GM23338 (cell line): Measurements from ENCODE around the gene BNC2. TPM values are rescaled to one million over a fixed set of nuclear protein-coding genes. Genes with fewer than 3 reads are reported as not detected.

Experiments used
- ATAC-seq: fragments of 200-7000 bp; cut with Tn5 transposase; 3 replicates; pipeline ENCODE4 v1.9.1; 2020
- DNase-seq: peaks from one replicate; pipeline ENCODE4 v3.0.0-alpha.2; 2015; ENCODE audit warnings: low spot score
- H2AFZ ChIP-seq: fragments of 200-600 bp; sonication (generic); 2 replicates; pipeline ENCODE4 v1.8.0; 2016; ENCODE audit warnings: antibody characterized with exemption, mild to moderate bottlenecking, moderate library complexity
- H3F3A ChIP-seq: fragments of 200-600 bp; sonication (generic); replicated peaks from 2 replicates; pipeline ENCODE4 v1.8.0; 2017; ENCODE audit warnings: antibody characterized with exemption, mixed run types, low read depth
- H3K27ac ChIP-seq: fragments of 200-600 bp; sonication (generic); 2 replicates; pipeline ENCODE4 v1.6.1; 2016; ENCODE audit warnings: low read depth
- H3K27me3 ChIP-seq: fragments of 200-600 bp; sonication (generic); 2 replicates; pipeline ENCODE4 v1.8.0; 2016; ENCODE audit warnings: mild to moderate bottlenecking, mixed run types, moderate library complexity; ENCODE audit not compliant: insufficient read depth
- H3K36me3 ChIP-seq: fragments of 200-600 bp; sonication (generic); 2 replicates; pipeline ENCODE4 v1.8.0; 2016; ENCODE audit warnings: mild to moderate bottlenecking; ENCODE audit not compliant: insufficient read depth
- H3K4me1 ChIP-seq: fragments of 200-600 bp; sonication (generic); 2 replicates; pipeline ENCODE4 v1.8.0; 2016; ENCODE audit warnings: mild to moderate bottlenecking, moderate library complexity; ENCODE audit not compliant: insufficient read depth
- H3K4me2 ChIP-seq: fragments of 200-600 bp; sonication (generic); 2 replicates; pipeline ENCODE4 v1.7.1; 2017; ENCODE audit warnings: mixed run types
- H3K4me3 ChIP-seq: fragments of 200-600 bp; sonication (generic); 2 replicates; pipeline ENCODE4 v1.6.1; 2016; ENCODE audit warnings: mixed run types
- H3K79me2 ChIP-seq: fragments of 200-600 bp; sonication (generic); replicated peaks from 2 replicates; pipeline ENCODE4 v1.8.0; 2017; ENCODE audit warnings: mild to moderate bottlenecking; ENCODE audit not compliant: insufficient read depth
- H3K9me2 ChIP-seq: fragments of 200-600 bp; sonication (generic); 2 replicates; pipeline ENCODE4 v1.8.0; 2017; ENCODE audit not compliant: insufficient read depth
- H4K20me1 ChIP-seq: fragments of 200-600 bp; sonication (generic); replicated peaks from 2 replicates; pipeline ENCODE4 v1.8.0; 2017; ENCODE audit warnings: mild to moderate bottlenecking; ENCODE audit not compliant: insufficient read depth
- H3K27ac Mint-ChIP-seq: 2 replicates; pipeline ENCODE4 v1.8.0; 2020; ENCODE audit warnings: inconsistent platforms, mild to moderate bottlenecking, moderate library complexity, mixed read lengths
- H3K27me3 Mint-ChIP-seq: 3 replicates; pipeline ENCODE4 v1.8.0; 2022; ENCODE audit warnings: low read depth, mild to moderate bottlenecking, moderate library complexity, mixed read lengths, inconsistent platforms; ENCODE audit not compliant: insufficient read depth, poor library complexity
- H3K36me3 Mint-ChIP-seq: 3 replicates; pipeline ENCODE4 v1.8.0; 2021; ENCODE audit warnings: low read depth, mild to moderate bottlenecking, inconsistent platforms, moderate library complexity, mixed read lengths
- H3K4me1 Mint-ChIP-seq: 3 replicates; pipeline ENCODE4 v1.8.0; 2020; ENCODE audit warnings: mild to moderate bottlenecking, inconsistent platforms, mixed read lengths
- H3K4me3 Mint-ChIP-seq: 3 replicates; pipeline ENCODE4 v1.8.0; 2021; ENCODE audit warnings: moderate library complexity, mild to moderate bottlenecking, inconsistent platforms, mixed read lengths
- H3K9me3 Mint-ChIP-seq: 3 replicates; pipeline ENCODE4 v1.8.0; 2020; ENCODE audit warnings: moderate library complexity, mild to moderate bottlenecking, inconsistent platforms, mixed read lengths
- CREB1 ChIP-seq: fragments of 250-450 bp; sonication (Bioruptor Pico); IDR thresholded peaks from 2 replicates; pipeline ENCODE4 v1.5.0; 2020; ENCODE audit warnings: low read depth, mild to moderate bottlenecking, moderate library complexity
- CTCF ChIP-seq, 2 experiments: fragments of 200-600 bp in 1 of 2; sonication (generic) in 1 of 2; conservative IDR thresholded peaks; 2 replicates each; pipeline versions ENCODE4 v1.5.1 to v1.6.1; 2016 to 2017; ENCODE audit warnings: antibody characterized with exemption in 2 of 2, low read depth in 2 of 2, mild to moderate bottlenecking in 2 of 2, moderate library complexity in 1 of 2
- EZH2 ChIP-seq: fragments of 200-600 bp; sonication (generic); IDR thresholded peaks from one replicate; pipeline ENCODE4 v1.8.0; 2017; ENCODE audit warnings: antibody characterized with exemption, mild to moderate bottlenecking, low read depth; ENCODE audit not compliant: unreplicated experiment
- EZH2phosphoT487 ChIP-seq: fragments of 200-600 bp; sonication (generic); IDR thresholded peaks from one replicate; pipeline ENCODE4 v1.8.1; 2018; ENCODE audit warnings: antibody characterized with exemption; ENCODE audit not compliant: unreplicated experiment
- POLR2AphosphoS5 ChIP-seq: IDR thresholded peaks from 2 replicates; pipeline ENCODE4 v1.6.1; 2016; ENCODE audit warnings: antibody characterized with exemption, low read depth
- REST ChIP-seq: IDR thresholded peaks from one replicate; pipeline ENCODE4 v1.6.1; 2018; ENCODE audit warnings: antibody characterized with exemption; ENCODE audit not compliant: unreplicated experiment
- STAT1 ChIP-seq: IDR thresholded peaks from one replicate; pipeline ENCODE4 v1.6.1; 2016; ENCODE audit warnings: antibody characterized with exemption; ENCODE audit not compliant: unreplicated experiment
- polyA plus RNA-seq: library from polyadenylated mRNA; unstranded; fragments of >200 nt; fragmentation: Nextera tagmentation; extraction: Ambion mirVana; gene quantifications from 2 replicates; pipeline ENCODE4 v1.2.1, GENCODE V29; 2016
- total RNA-seq: library from RNA; depleted of rRNA; stranded (reverse); fragments of >200 nt; shearing (Covaris generic); gene quantifications from 2 replicates; pipeline ENCODE4 v1.2.3, GENCODE V29; 2014
- TF ChIP-seq, protein P1 (sequence below): IDR thresholded peaks from 2 replicates; pipeline ENCODE4 v1.6.1; 2016; ENCODE audit warnings: antibody characterized with exemption

Gene BNC2
- total and polyA plus RNA-seq, 2 experiments from 2014 or later = 12.7 to 13.2 TPM

DNA sequence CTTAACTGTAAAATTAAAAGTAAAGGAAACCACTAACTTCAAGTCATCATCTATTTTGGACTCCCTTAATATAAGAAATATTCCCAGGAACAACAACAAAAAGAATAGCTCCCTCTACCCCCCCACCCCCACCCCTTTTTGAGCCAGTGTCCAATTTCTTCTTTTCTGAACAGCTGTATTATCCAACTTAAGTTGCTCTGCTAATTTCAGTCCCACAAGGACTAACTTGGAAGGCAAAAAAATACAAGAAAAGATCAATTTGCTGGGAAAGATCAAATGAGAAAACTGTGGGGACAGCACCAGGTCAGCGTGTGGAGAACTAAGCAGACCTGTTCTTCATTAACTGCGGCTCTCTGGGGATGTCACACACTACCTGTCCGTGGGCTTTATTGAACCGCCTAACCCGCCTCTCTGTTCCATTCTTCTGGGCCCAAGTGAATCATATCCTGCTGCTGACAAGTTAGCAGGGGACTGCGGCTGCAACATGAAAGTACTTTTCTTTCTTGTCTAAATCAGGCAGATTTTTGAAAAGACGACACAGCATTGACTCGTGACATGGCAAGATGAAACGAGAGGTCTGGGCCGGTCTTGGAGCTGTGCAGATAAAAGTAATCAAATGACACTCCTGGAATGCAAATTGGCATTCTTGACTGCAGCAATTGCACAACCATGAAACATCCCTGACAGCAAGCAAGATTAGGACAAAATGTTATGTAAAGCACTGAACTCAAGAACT is 2.7 kb downstream of the BNC2 start (continued):
- TF ChIP-seq CREB1 = no peak
- no peak for TF ChIP-seq POLR2AphosphoS5
- TF ChIP-seq EZH2phosphoT487 = no peak
- TF ChIP-seq EZH2 = no peak
- no peak for TF ChIP-seq REST
- TF ChIP-seq STAT1 = no peak

GRCh38 chr9:16866587-16866986 is 3.9 kb downstream of the BNC2 start:
- H3K79me2 ChIP-seq = peaks cover 81% of the 10 kb centered on the region
- no peak overlapping the region for H3K27ac ChIP-seq
- DNase-seq (no peak), ATAC-seq (no peak)
- H3K9me2 ChIP-seq = no peaks in the 10 kb centered on the region
- H3K36me3 ChIP-seq = no peaks in the 10 kb centered on the region
- H3K4me1 ChIP-seq = peaks cover 41% of the 10 kb centered on the region
- H4K20me1 ChIP-seq = no peaks in the 10 kb centered on the region; the same call in 1 of the 2 replicates
- H3K4me3 Mint-ChIP-seq = no peak overlapping the region; the same call in 2 of the 3 replicates
- H3K27ac Mint-ChIP-seq = no peak overlapping the region; the same call in 1 of the 2 replicates
- peaks cover 2% of the 10 kb centered on the region for H3K27me3 Mint-ChIP-seq
- no peaks in the 10 kb centered on the region; the same call in 2 of the 3 replicates for H3K36me3 Mint-ChIP-seq
- no peak overlapping the region for H3K4me3 ChIP-seq
- H2AFZ ChIP-seq = no peak overlapping the region
- H3K9me3 Mint-ChIP-seq = no peaks in the 10 kb centered on the region
- peaks cover 44% of the 10 kb centered on the region for H3K4me1 Mint-ChIP-seq
- peaks cover 8% of the 10 kb centered on the region for H3K27me3 ChIP-seq
- H3K4me2 ChIP-seq = 0 out of 2 replicates have a peak overlapping the region, but pooled peaks have one; percentile 9
- H3F3A ChIP-seq = no peaks in the 10 kb centered on the region
- TF ChIP-seq CREB1 (no peak), CTCF (conservative IDR thresholded peaks at IDR 0.05; ENCODE audit: low read depth in 2 of 2) (no peak), STAT1 (no peak), REST (no peak)
- TF ChIP-seq, protein P1, sequence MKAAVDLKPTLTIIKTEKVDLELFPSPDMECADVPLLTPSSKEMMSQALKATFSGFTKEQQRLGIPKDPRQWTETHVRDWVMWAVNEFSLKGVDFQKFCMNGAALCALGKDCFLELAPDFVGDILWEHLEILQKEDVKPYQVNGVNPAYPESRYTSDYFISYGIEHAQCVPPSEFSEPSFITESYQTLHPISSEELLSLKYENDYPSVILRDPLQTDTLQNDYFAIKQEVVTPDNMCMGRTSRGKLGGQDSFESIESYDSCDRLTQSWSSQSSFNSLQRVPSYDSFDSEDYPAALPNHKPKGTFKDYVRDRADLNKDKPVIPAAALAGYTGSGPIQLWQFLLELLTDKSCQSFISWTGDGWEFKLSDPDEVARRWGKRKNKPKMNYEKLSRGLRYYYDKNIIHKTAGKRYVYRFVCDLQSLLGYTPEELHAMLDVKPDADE = no peak
